ENCODE results near the gene HIP1. TPM values are rescaled to one million over a fixed set of nuclear protein-coding genes. Genes with fewer than 3 reads are reported as not detected.

HIP1 gene
- total RNA-seq, 1 experiment from 2014 or later, result 32.0 TPM

DNA sequence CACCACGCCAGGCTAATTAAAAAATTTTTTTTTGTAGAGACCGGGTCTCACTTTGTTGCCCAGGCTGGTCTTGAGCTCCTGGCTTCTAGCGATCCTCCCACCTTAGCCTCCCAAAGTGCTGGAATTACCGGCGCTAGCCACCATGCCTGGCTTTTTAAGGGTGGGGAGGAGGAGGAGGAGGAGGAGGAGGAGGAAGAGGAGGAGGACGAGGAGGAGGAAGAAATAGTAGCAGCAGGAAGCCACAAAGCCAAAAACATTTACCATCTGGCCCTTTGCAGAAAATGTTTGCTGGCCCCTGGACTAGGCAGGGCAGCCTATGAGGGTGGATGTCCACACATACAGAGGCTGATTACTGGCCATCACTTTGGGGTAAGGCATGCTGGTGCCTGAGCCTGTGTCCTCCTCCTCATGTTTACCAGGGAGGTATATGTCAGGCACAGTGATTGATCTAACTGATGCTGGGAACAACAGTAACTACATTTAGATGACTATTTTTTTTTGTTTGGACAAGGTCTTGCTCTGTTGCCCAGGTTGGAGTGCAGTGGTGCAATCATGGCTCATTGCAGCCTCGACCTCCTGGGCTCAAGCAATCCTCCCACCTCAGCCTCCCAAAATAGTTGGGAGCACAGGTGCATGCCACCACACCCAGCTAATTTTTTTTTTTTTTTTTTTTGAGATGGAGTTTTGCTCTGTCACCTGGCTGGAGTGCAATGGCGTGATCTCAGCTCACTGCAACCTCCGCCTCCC is 122.1 kb downstream of the HIP1 start:
- Histone ChIP-seq H4K20me1 (ENCODE audit: insufficient read depth) (no peaks in the 10 kb centered on the region), H2AFZ (no peak overlapping the region), H3K4me3 (no peak overlapping the region), H3K4me1 (replicated peaks; ENCODE audit: insufficient read depth) (peaks cover 27% of the 10 kb centered on the region), H3K79me2 (ENCODE audit: low read depth) (no peaks in the 10 kb centered on the region), H3F3A (ENCODE audit: insufficient read depth, low read depth) (peaks cover 19% of the 10 kb centered on the region), H3K4me2 (0 out of 2 replicates have a peak overlapping the region, but pooled peaks have one; percentile 67), H3K27me3 (ENCODE audit: insufficient read depth, low read depth) (no peaks in the 10 kb centered on the region), H3K9me2 (ENCODE audit: insufficient read depth) (no peaks in the 10 kb centered on the region), H3K27ac (peak overlapping the region; percentile 96), H3K9me3 (ENCODE audit: insufficient read depth, low read depth) (no peaks in the 10 kb centered on the region), H3K36me3 (ENCODE audit: low read depth) (no peaks in the 10 kb centered on the region)
- DNase-seq, result no peak
- no TSS peak for BruUV-seq (replicated peaks)
- intact Hi-C loops (cut with micrococcal nuclease; ENCODE audit: unreplicated experiment), result loop anchor here (5.0 kb wide), 1 partner anchor 111 kb away; no protein-coding TSS in a partner anchor
- POLR2A ChIA-PET (ENCODE audit: unreplicated experiment), result no interaction called here
- TF ChIP-seq EZH2 (IDR thresholded peaks at IDR 0.05; ENCODE audit: low read depth), result no peak
- TF ChIP-seq, protein P1, sequence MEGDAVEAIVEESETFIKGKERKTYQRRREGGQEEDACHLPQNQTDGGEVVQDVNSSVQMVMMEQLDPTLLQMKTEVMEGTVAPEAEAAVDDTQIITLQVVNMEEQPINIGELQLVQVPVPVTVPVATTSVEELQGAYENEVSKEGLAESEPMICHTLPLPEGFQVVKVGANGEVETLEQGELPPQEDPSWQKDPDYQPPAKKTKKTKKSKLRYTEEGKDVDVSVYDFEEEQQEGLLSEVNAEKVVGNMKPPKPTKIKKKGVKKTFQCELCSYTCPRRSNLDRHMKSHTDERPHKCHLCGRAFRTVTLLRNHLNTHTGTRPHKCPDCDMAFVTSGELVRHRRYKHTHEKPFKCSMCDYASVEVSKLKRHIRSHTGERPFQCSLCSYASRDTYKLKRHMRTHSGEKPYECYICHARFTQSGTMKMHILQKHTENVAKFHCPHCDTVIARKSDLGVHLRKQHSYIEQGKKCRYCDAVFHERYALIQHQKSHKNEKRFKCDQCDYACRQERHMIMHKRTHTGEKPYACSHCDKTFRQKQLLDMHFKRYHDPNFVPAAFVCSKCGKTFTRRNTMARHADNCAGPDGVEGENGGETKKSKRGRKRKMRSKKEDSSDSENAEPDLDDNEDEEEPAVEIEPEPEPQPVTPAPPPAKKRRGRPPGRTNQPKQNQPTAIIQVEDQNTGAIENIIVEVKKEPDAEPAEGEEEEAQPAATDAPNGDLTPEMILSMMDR (conservative IDR thresholded peaks at IDR 0.05), result no peak
- CTCF ChIA-PET, result no interaction called here

DNA sequence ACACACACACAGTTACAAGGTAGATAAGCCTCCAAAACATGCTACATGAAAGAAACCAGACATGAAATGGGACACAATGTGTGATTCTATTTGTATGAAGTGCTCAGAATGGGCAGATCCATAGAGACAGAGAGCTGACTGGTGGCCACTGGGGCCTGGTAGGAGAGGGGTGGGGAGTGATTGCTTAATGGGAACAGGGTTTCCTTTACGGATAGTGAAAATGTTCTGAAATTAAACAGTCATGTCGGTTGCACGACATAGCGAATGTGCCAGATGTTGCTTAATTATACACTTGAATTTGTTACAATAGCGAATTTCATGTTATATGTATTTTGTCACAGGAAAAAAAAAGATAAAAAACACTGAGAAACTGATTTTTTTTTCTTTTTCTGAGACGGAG is 124.3 kb downstream of the HIP1 start:
- no peaks in the 10 kb centered on the region for H3K79me2 ChIP-seq (ENCODE audit: low read depth)
- H3K27ac ChIP-seq, result no peak overlapping the region
- ChIA-PET POLR2A (ENCODE audit: unreplicated experiment) (no interaction called here), CTCF (no interaction called here)
- TF ChIP-seq EZH2 (IDR thresholded peaks at IDR 0.05; ENCODE audit: low read depth), result no peak
- TF ChIP-seq, protein P1 (conservative IDR thresholded peaks at IDR 0.05), result no peak
- H2AFZ ChIP-seq, result no peak overlapping the region
- DNase-seq, result no peak
- H3K27me3 ChIP-seq (ENCODE audit: insufficient read depth, low read depth), result no peaks in the 10 kb centered on the region
- H3K9me2 ChIP-seq (ENCODE audit: insufficient read depth), result no peaks in the 10 kb centered on the region
- peaks cover 27% of the 10 kb centered on the region for H3K4me1 ChIP-seq (replicated peaks; ENCODE audit: insufficient read depth)
- no peak overlapping the region for H3K4me3 ChIP-seq
- H3K4me2 ChIP-seq, result no peak overlapping the region
- no TSS peak for BruUV-seq (replicated peaks)
- H4K20me1 ChIP-seq (ENCODE audit: insufficient read depth), result no peaks in the 10 kb centered on the region
- H3F3A ChIP-seq (ENCODE audit: insufficient read depth, low read depth), result peaks cover 19% of the 10 kb centered on the region
- H3K9me3 ChIP-seq (ENCODE audit: insufficient read depth, low read depth), result no peaks in the 10 kb centered on the region
- H3K36me3 ChIP-seq (ENCODE audit: low read depth), result no peaks in the 10 kb centered on the region
- intact Hi-C loops (cut with micrococcal nuclease; ENCODE audit: unreplicated experiment), result no loop called here

- peaks cover 21% of the 10 kb centered on the region for H3K4me1 ChIP-seq (replicated peaks; ENCODE audit: insufficient read depth)
- H4K20me1 ChIP-seq (ENCODE audit: insufficient read depth), result no peaks in the 10 kb centered on the region
- intact Hi-C loops (cut with micrococcal nuclease; ENCODE audit: unreplicated experiment), result no loop called here
- H2AFZ ChIP-seq, result no peak overlapping the region
- no peaks in the 10 kb centered on the region for H3K27me3 ChIP-seq (ENCODE audit: insufficient read depth, low read depth)
- ChIA-PET CTCF (no interaction called here), POLR2A (ENCODE audit: unreplicated experiment) (no interaction called here)
- no peaks in the 10 kb centered on the region for H3K36me3 ChIP-seq (ENCODE audit: low read depth)
- H3K4me2 ChIP-seq, result no peak overlapping the region
- H3K9me2 ChIP-seq (ENCODE audit: insufficient read depth), result no peaks in the 10 kb centered on the region
- H3K9me3 ChIP-seq (ENCODE audit: insufficient read depth, low read depth), result no peaks in the 10 kb centered on the region
- TF ChIP-seq, protein P1 (conservative IDR thresholded peaks at IDR 0.05), result no peak
- no peak for TF ChIP-seq EZH2 (IDR thresholded peaks at IDR 0.05; ENCODE audit: low read depth)
- no TSS peak for BruUV-seq (replicated peaks)
- H3K79me2 ChIP-seq (ENCODE audit: low read depth), result no peaks in the 10 kb centered on the region
- no peak overlapping the region for H3K27ac ChIP-seq
- H3K4me3 ChIP-seq, result no peak overlapping the region
- H3F3A ChIP-seq (ENCODE audit: insufficient read depth, low read depth), result peaks cover 15% of the 10 kb centered on the region
- no peak for DNase-seq
These were observed 125.4 kb downstream of the HIP1 start for GRCh38 chr7:75613351-75613750.

Data from PC-9 (cell line).